Cardiac muscle cell (in vitro differentiated cells and primary cell): Measurements from ENCODE around the gene HTR1D. TPM values are rescaled to one million over a fixed set of nuclear protein-coding genes. Genes with fewer than 3 reads are reported as not detected.
"Not testable (repeated sequence)": the region's sequence is repeated elsewhere in the genome, so short reads cannot be mapped to it uniquely, and the experiment has no call there.

Experiments used
- DNase-seq, 2 donors: peaks; one replicate each; pipeline versions ENCODE4 v3.0.0 to v3.0.0-alpha.2; 2010 to 2017; ENCODE audit warnings: low read depth in 1 of 2, low spot score in 1 of 2
- H3K27ac ChIP-seq: fragments of 200-600 bp; sonication (generic); 2 replicates; pipeline ENCODE4 v1.5.1; 2016
- H3K27me3 ChIP-seq: fragments of 200-600 bp; sonication (generic); 2 replicates; pipeline ENCODE4 v1.6.0; 2016; ENCODE audit warnings: control low read depth
- H3K36me3 ChIP-seq: fragments of 200-600 bp; sonication (generic); 2 replicates; pipeline ENCODE4 v1.5.1; 2016; ENCODE audit warnings: control low read depth
- H3K4me1 ChIP-seq: fragments of 200-600 bp; sonication (generic); 2 replicates; pipeline ENCODE4 v1.8.1; 2017; ENCODE audit warnings: low read depth, mild to moderate bottlenecking, mixed run types
- H3K4me3 ChIP-seq: fragments of 200-600 bp; sonication (generic); 2 replicates; pipeline ENCODE4 v1.5.1; 2016; ENCODE audit warnings: mild to moderate bottlenecking
- H3K9me3 ChIP-seq: fragments of 200-600 bp; sonication (generic); 2 replicates; pipeline ENCODE4 v1.5.1; 2017; ENCODE audit warnings: low read depth, mild to moderate bottlenecking, control low read depth
- polyA plus RNA-seq: library from polyadenylated mRNA; unstranded; fragments of >200 nt; fragmentation: Nextera tagmentation; extraction: Ambion mirVana; gene quantifications from 2 replicates; pipeline ENCODE4 v1.2.1, GENCODE V29; 2016
- total RNA-seq: library from RNA; depleted of rRNA; stranded (reverse); fragments of >200 nt; gene quantifications from 2 replicates; pipeline ENCODE4 v1.2.3, GENCODE V29; 2016
- TF ChIP-seq, protein P1 (sequence below): IDR thresholded peaks from 2 replicates; pipeline ENCODE4 v1.5.1; 2012; ENCODE audit warnings: low read depth, mild to moderate bottlenecking, low read length

HTR1D gene
- 0.09 TPM in 1 of 2 replicates, not detected in the other for total RNA-seq
- polyA plus RNA-seq = not detected in 2 replicates

GRCh38 chr1:23217421-23218115, at the start of gene HTR1D:
HTR1D (minus strand) TSS chr1:23217502; CDS start chr1:23194219, 23,283 bp downstream.
- peak in 1 of 2 donors; percentile 41 for DNase-seq
- Histone ChIP-seq H3K27ac (no peak within 1 kb of the TSS), H3K36me3 (no peaks in the 10 kb centered on the region), H3K9me3 (no peaks in the 10 kb centered on the region), H3K4me3 (peak within 1 kb of the TSS; percentile 56), H3K4me1 (no peaks in the 10 kb centered on the region), H3K27me3 (peaks cover 60% of the 10 kb centered on the region)
- TF ChIP-seq, protein P1, sequence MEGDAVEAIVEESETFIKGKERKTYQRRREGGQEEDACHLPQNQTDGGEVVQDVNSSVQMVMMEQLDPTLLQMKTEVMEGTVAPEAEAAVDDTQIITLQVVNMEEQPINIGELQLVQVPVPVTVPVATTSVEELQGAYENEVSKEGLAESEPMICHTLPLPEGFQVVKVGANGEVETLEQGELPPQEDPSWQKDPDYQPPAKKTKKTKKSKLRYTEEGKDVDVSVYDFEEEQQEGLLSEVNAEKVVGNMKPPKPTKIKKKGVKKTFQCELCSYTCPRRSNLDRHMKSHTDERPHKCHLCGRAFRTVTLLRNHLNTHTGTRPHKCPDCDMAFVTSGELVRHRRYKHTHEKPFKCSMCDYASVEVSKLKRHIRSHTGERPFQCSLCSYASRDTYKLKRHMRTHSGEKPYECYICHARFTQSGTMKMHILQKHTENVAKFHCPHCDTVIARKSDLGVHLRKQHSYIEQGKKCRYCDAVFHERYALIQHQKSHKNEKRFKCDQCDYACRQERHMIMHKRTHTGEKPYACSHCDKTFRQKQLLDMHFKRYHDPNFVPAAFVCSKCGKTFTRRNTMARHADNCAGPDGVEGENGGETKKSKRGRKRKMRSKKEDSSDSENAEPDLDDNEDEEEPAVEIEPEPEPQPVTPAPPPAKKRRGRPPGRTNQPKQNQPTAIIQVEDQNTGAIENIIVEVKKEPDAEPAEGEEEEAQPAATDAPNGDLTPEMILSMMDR = no peak

DNA sequence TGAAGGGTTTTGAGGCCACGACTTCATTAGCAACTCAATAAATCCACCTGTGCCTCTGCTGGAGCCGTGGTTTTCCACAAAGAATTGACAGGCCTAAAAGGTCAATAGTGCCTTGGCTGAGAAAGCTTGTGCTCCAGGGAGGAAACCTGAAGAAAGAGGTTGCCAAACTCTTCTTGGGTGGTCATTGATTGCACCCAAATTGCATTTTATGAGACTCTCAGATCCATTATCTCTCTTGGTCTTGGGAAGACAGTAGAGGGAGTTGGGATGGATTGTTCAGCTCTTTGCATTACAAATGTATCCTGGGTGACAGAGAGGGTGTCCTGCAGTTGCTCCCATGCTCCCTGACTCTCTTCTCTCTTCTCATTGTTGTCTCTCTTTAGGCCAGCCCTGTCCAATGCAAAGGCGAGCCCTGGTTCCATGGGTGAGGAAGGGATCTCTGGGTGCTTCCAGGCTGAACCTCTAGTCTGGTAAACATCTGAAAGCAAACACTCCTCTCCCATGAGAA, 46.1 kb upstream of the HTR1D start:
- H3K27ac ChIP-seq = no peak overlapping the region
- H3K4me3 ChIP-seq = no peak overlapping the region
- TF ChIP-seq, protein P1 = no peak
- H3K27me3 ChIP-seq = no peaks in the 10 kb centered on the region
- DNase-seq = no peak
- no peaks in the 10 kb centered on the region for H3K36me3 ChIP-seq
- no peaks in the 10 kb centered on the region for H3K4me1 ChIP-seq
- no peaks in the 10 kb centered on the region for H3K9me3 ChIP-seq

DNA sequence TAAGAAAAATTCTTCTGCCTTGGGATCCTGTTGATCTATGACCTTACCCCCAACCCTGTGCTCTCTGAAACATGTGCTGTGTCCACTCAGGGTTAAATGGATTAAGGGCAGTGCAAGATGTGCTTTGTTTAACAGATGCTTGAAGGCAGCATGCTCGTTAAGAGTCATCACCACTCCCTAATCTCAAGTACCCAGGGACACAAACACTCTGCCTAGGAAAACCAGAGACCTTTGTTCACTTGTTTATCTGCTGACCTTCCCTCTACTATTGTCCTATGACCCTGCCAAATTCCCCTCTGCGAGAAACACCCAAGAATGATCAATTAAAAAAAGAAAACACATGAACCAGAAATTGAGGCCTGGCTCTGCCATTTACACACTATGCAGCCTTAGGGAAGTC, 40.8 kb upstream of the HTR1D start:
- DNase-seq, H3K9me3 ChIP-seq, H3K27me3 ChIP-seq, H3K36me3 ChIP-seq, H3K4me1 ChIP-seq, H3K27ac ChIP-seq, H3K4me3 ChIP-seq: not testable (repeated sequence)

GRCh38 chr1:23257371-23257770, 40.1 kb upstream of the HTR1D start:
- not testable (repeated sequence) for H3K9me3 ChIP-seq, H3K27me3 ChIP-seq

DNA sequence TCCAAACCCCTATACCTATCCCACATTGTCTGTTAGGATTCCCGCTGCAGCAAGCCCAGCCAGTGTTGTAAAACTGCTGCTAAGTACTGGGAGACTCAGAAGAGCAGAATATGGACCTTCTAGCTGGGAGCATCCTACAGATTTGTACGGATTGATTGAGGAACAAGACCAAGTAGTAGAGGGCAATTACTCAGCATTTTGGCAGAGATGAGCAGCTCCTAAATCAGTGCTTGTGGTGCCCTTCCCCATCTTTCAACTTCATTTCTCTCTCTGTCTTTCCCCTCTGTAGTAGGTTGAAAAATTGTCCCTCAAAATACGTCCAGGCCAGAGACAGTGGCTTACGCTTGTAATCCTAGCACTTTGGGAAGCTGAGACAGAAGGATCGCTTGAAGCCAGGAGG, 37.3 kb upstream of the HTR1D start:
- Histone ChIP-seq H3K36me3 (no peaks in the 10 kb centered on the region), H3K27me3 (no peaks in the 10 kb centered on the region), H3K4me1 (no peaks in the 10 kb centered on the region), H3K9me3 (no peaks in the 10 kb centered on the region), H3K27ac (no peak overlapping the region), H3K4me3 (no peak overlapping the region)
- DNase-seq = no peak
- TF ChIP-seq, protein P1 = no peak

More at GRCh38 chr1:23257371-23257770, 40.1 kb upstream of the HTR1D start:
- DNase-seq, H3K36me3 ChIP-seq, H3K27ac ChIP-seq, H3K4me1 ChIP-seq, H3K4me3 ChIP-seq: not testable (repeated sequence)

GRCh38 chr1:23251812-23252211, 34.5 kb upstream of the HTR1D start:
- Histone ChIP-seq H3K4me3 (no peak overlapping the region), H3K27ac (no peak overlapping the region), H3K36me3 (no peaks in the 10 kb centered on the region), H3K27me3 (no peaks in the 10 kb centered on the region), H3K9me3 (no peaks in the 10 kb centered on the region), H3K4me1 (no peaks in the 10 kb centered on the region)
- no peak for DNase-seq
- TF ChIP-seq, protein P1 = no peak
